ENCODE results near the gene TMEM181. TPM values are rescaled to one million over a fixed set of nuclear protein-coding genes. Genes with fewer than 3 reads are reported as not detected.

Gene TMEM181
- total and polyA plus RNA-seq, 2 of the 13 experiments (the other 11 are each of a cell fraction or from before 2014, with no cell fraction given) = 59.1 to 108 TPM

GRCh38 chr6:158531970-158532369, 27.9 kb upstream of the TMEM181 start:
- Histone ChIP-seq H3K79me2 (ENCODE audit: insufficient read depth, low read length) (no peaks in the 10 kb centered on the region), H3K36me3 (replicated peaks in 1 of 2; ENCODE audit: control insufficient read depth in 1 of 2, insufficient read depth in 2 of 2, low read length in 2 of 2) (no peaks in the 10 kb centered on the region), H2AFZ (ENCODE audit: low read length) (no peak overlapping the region), H3K4me3 (replicated peaks in 1 of 3; ENCODE audit: insufficient read depth in 1 of 3, low read depth in 2 of 3, low read length in 3 of 3) (no peak overlapping the region), H4K20me1 (ENCODE audit: insufficient read depth, low read length) (no peaks in the 10 kb centered on the region), H3K4me2 (ENCODE audit: low read depth, low read length) (no peak overlapping the region), H3K27ac (ENCODE audit: extremely low read length, insufficient read depth, low read length) (no peak overlapping the region), H3K9ac (ENCODE audit: insufficient read depth, low read depth, low read length) (no peak overlapping the region), H3K4me1 (ENCODE audit: insufficient read depth, low read length) (peaks cover 18% of the 10 kb centered on the region), H3K27me3 (ENCODE audit: control insufficient read depth in 1 of 2, insufficient read depth in 2 of 2, low read length in 2 of 2) (no peaks in the 10 kb centered on the region), H3K9me3 (ENCODE audit: low read length) (no peaks in the 10 kb centered on the region)
- FAIRE-seq (no peak), ATAC-seq (no peak), DNase-seq (ENCODE audit: low spot score) (no peak)
- TF ChIP-seq ZNF382 (CRISPR knock-in tag; IDR thresholded peaks at IDR 0.05; ENCODE audit: borderline replicate concordance) = no peak
- TF ChIP-seq MIER3 (CRISPR knock-in tag; IDR thresholded peaks at IDR 0.05; ENCODE audit: borderline replicate concordance) = no peak
- TF ChIP-seq DPF2 (CRISPR knock-in tag; IDR thresholded peaks at IDR 0.05; ENCODE audit: borderline replicate concordance, low read depth) = no peak
- no peak for TF ChIP-seq ZNF44 (CRISPR knock-in tag; IDR thresholded peaks at IDR 0.05)
- TF ChIP-seq, protein P1, sequence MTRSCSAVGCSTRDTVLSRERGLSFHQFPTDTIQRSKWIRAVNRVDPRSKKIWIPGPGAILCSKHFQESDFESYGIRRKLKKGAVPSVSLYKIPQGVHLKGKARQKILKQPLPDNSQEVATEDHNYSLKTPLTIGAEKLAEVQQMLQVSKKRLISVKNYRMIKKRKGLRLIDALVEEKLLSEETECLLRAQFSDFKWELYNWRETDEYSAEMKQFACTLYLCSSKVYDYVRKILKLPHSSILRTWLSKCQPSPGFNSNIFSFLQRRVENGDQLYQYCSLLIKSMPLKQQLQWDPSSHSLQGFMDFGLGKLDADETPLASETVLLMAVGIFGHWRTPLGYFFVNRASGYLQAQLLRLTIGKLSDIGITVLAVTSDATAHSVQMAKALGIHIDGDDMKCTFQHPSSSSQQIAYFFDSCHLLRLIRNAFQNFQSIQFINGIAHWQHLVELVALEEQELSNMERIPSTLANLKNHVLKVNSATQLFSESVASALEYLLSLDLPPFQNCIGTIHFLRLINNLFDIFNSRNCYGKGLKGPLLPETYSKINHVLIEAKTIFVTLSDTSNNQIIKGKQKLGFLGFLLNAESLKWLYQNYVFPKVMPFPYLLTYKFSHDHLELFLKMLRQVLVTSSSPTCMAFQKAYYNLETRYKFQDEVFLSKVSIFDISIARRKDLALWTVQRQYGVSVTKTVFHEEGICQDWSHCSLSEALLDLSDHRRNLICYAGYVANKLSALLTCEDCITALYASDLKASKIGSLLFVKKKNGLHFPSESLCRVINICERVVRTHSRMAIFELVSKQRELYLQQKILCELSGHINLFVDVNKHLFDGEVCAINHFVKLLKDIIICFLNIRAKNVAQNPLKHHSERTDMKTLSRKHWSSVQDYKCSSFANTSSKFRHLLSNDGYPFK (CRISPR knock-in tag; IDR thresholded peaks at IDR 0.05; ENCODE audit: borderline replicate concordance) = no peak
- TF ChIP-seq GZF1 (CRISPR knock-in tag; IDR thresholded peaks at IDR 0.05) = no peak
- TF ChIP-seq, protein P2, sequence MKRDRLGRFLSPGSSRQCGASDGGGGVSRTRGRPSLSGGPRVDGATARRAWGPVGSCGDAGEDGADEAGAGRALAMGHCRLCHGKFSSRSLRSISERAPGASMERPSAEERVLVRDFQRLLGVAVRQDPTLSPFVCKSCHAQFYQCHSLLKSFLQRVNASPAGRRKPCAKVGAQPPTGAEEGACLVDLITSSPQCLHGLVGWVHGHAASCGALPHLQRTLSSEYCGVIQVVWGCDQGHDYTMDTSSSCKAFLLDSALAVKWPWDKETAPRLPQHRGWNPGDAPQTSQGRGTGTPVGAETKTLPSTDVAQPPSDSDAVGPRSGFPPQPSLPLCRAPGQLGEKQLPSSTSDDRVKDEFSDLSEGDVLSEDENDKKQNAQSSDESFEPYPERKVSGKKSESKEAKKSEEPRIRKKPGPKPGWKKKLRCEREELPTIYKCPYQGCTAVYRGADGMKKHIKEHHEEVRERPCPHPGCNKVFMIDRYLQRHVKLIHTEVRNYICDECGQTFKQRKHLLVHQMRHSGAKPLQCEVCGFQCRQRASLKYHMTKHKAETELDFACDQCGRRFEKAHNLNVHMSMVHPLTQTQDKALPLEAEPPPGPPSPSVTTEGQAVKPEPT (CRISPR knock-in tag; IDR thresholded peaks at IDR 0.05; ENCODE audit: low read depth) = no peak
- TF ChIP-seq ZNF274 (CRISPR knock-in tag; IDR thresholded peaks at IDR 0.05) = no peak
- TF ChIP-seq PREB (CRISPR knock-in tag; IDR thresholded peaks at IDR 0.05) = no peak
- no peak for TF ChIP-seq MXI1 (IDR thresholded peaks at IDR 0.05; ENCODE audit: borderline replicate concordance, low read depth, low read length)
- no peak for TF ChIP-seq ZNF570 (CRISPR knock-in tag; IDR thresholded peaks at IDR 0.05; ENCODE audit: borderline replicate concordance)
- no peak for TF ChIP-seq FOSL1 (CRISPR knock-in tag; IDR thresholded peaks at IDR 0.05; ENCODE audit: borderline replicate concordance)
- TF ChIP-seq ZKSCAN8 (CRISPR knock-in tag; IDR thresholded peaks at IDR 0.05; ENCODE audit: borderline replicate concordance) = no peak
- no peak for TF ChIP-seq ZNF766 (CRISPR knock-in tag; IDR thresholded peaks at IDR 0.05; ENCODE audit: borderline replicate concordance)
- no peak for TF ChIP-seq KDM2A (CRISPR knock-in tag; IDR thresholded peaks at IDR 0.05; ENCODE audit: borderline replicate concordance, low read depth)
- no peak for TF ChIP-seq ZNF136 (CRISPR knock-in tag; IDR thresholded peaks at IDR 0.05; ENCODE audit: low read depth)
- no peak for TF ChIP-seq ATF7 (IDR thresholded peaks at IDR 0.05)
- TF ChIP-seq ATF7 (CRISPR knock-in tag; IDR thresholded peaks at IDR 0.05) = no peak
- WGBS (ENCODE audit: low lambda C conversion rate) = 42% methylated on average over 2 of the region's 2 CpGs
- ChIA-PET POLR2A (no interaction called here), CTCF (ENCODE audit: low intra/inter-chr PET ratio, low total read pairs) (no interaction called here)
- in situ Hi-C loops (cut with HindIII; ENCODE audit: extremely low pct_ligation_motif_present, low pct_unique_long_range_greater_than_20kb) = no loop called here
- intact Hi-C loops (cut with micrococcal nuclease; ENCODE audit: unreplicated experiment) = no loop called here
- BruUV-seq (replicated peaks) = no TSS peak

Data from HepG2 (cell line).